Endothelial cell of umbilical vein (primary cell): ENCODE measurements around the gene FZD10. TPM values are rescaled to one million over a fixed set of nuclear protein-coding genes. Genes with fewer than 3 reads are reported as not detected.

ENCODE experiments used
- BruUV-seq: library from RNA; stranded (reverse); fragments of 400-500 nt; replicated peaks from 2 replicates; lab custom pipeline; 2021; lab: Mats Ljungman, UMichigan
- CTCF ChIA-PET: fragments of 300-600, 350-600 bp; sonication (Branson Sonifier 250); formaldehyde crosslinking; loops from one replicate; lab custom pipeline; 2021; ENCODE audit warnings: antibody characterized with exemption, inconsistent platforms; lab: Charles Lee
- POLR2A ChIA-PET: fragments of 300-600, 350-600 bp; sonication (Branson Sonifier 250); formaldehyde crosslinking; loops from one replicate; lab custom pipeline; 2021; ENCODE audit warnings: antibody characterized with exemption, inconsistent platforms; lab: Charles Lee
- DNase-seq: peaks from one replicate; pipeline ENCODE4 v3.0.0-alpha.2; 2011; ENCODE audit warnings: low read depth, low spot score
- FAIRE-seq: peaks from 2 replicates; lab custom pipeline; 2011; peaks lifted over from hg19 to GRCh38; lab: Jason Lieb, UNC
- H2AFZ ChIP-seq: 2 replicates; pipeline ENCODE4 v1.6.0; 2012; ENCODE audit warnings: low read depth, low read length, control low read depth, inconsistent platforms
- H3K27ac ChIP-seq: 2 replicates; pipeline ENCODE4 v1.5.1; 2011; ENCODE audit warnings: low read depth, mild to moderate bottlenecking, control low read depth, low read length, moderate library complexity; ENCODE audit not compliant: insufficient read depth
- H3K27me3 ChIP-seq, 2 experiments: 2 replicates each; pipeline versions ENCODE4 v1.6.0 to v1.6.1; 2011; ENCODE audit warnings: low read length in 2 of 2, mixed read lengths in 1 of 2; ENCODE audit not compliant: control insufficient read depth in 2 of 2, insufficient read depth in 2 of 2
- H3K36me3 ChIP-seq, 2 experiments: 2 replicates in 1 of 2; 3 replicates in 1 of 2; pipeline ENCODE4 v1.5.1; 2011; ENCODE audit warnings: low read length in 2 of 2, mild to moderate bottlenecking in 1 of 2, moderate library complexity in 1 of 2; ENCODE audit not compliant: control insufficient read depth in 2 of 2, insufficient read depth in 2 of 2; ENCODE audit errors: extremely low read depth in 1 of 2
- H3K4me1 ChIP-seq: 3 replicates; pipeline ENCODE4 v1.5.1; 2011; ENCODE audit warnings: mild to moderate bottlenecking, low read length; ENCODE audit not compliant: control insufficient read depth, insufficient read depth; ENCODE audit errors: extremely low read depth
- H3K4me2 ChIP-seq: 2 replicates; pipeline ENCODE4 v1.6.1; 2011; ENCODE audit warnings: low read length, control low read depth, mixed read lengths; ENCODE audit not compliant: insufficient read depth
- H3K4me3 ChIP-seq, 3 experiments: fragments of 200-600 bp in 1 of 3; sonication (generic), shearing (Covaris generic) in 1 of 3; replicated peaks in 1 of 3; 2 replicates each; pipeline ENCODE4 v1.5.1; 2011 to 2016; ENCODE audit warnings: control low read depth in 3 of 3, low read length in 3 of 3, mild to moderate bottlenecking in 2 of 3, inconsistent platforms in 1 of 3, low read depth in 1 of 3, moderate library complexity in 1 of 3; ENCODE audit not compliant: insufficient read depth in 1 of 3
- H3K79me2 ChIP-seq: 2 replicates; pipeline ENCODE4 v1.6.0; 2012; ENCODE audit warnings: low read length, inconsistent platforms; ENCODE audit not compliant: control insufficient read depth, insufficient read depth
- H3K9ac ChIP-seq: replicated peaks from 2 replicates; pipeline ENCODE3; 2011; ENCODE audit warnings: low read length, control low read depth; ENCODE audit not compliant: insufficient read depth; ENCODE audit errors: extremely low read depth
- H3K9me1 ChIP-seq: replicated peaks from 3 replicates; pipeline ENCODE4 v1.6.0; 2011; ENCODE audit warnings: mild to moderate bottlenecking, low read length; ENCODE audit not compliant: control insufficient read depth, insufficient read depth; ENCODE audit errors: extremely low read depth
- H3K9me3 ChIP-seq: replicated peaks from 2 replicates; pipeline ENCODE4 v1.5.1; 2012; ENCODE audit warnings: low read length, inconsistent platforms; ENCODE audit not compliant: control insufficient read depth, insufficient read depth
- H4K20me1 ChIP-seq: replicated peaks from 2 replicates; pipeline ENCODE3; 2011; ENCODE audit warnings: mild to moderate bottlenecking, low read length; ENCODE audit not compliant: control insufficient read depth, insufficient read depth; ENCODE audit errors: extremely low read depth
- CTCF ChIP-seq, 2 donors: IDR thresholded peaks; 1 replicate in 1 of 2; 2 replicates in 1 of 2; pipeline ENCODE4 v1.5.1; 2011; ENCODE audit warnings: low read length in 2 of 2, mild to moderate bottlenecking in 2 of 2, moderate library complexity in 2 of 2, control low read depth in 1 of 2, inconsistent platforms in 1 of 2, low read depth in 1 of 2; ENCODE audit not compliant: insufficient read depth in 1 of 2; ENCODE audit errors: extremely low read depth in 1 of 2
- EZH2 ChIP-seq: IDR thresholded peaks from 2 replicates; pipeline ENCODE4 v1.6.1; 2012; ENCODE audit warnings: borderline replicate concordance, low read depth, mild to moderate bottlenecking, moderate library complexity, low read length, inconsistent platforms; ENCODE audit not compliant: severe bottlenecking
- FOS ChIP-seq: IDR thresholded peaks from 2 replicates; pipeline ENCODE4 v1.6.1; 2011; ENCODE audit warnings: mild to moderate bottlenecking, low read length, moderate library complexity, borderline replicate concordance; ENCODE audit not compliant: insufficient read depth
- GATA2 ChIP-seq: IDR thresholded peaks from 2 replicates; pipeline ENCODE4 v1.7.0; 2011; ENCODE audit warnings: low read depth, mild to moderate bottlenecking, moderate library complexity, mixed read lengths, low read length; ENCODE audit not compliant: insufficient read length, insufficient read depth
- JUN ChIP-seq: IDR thresholded peaks from 2 replicates; pipeline ENCODE4 v1.6.1; 2011; ENCODE audit warnings: borderline replicate concordance, low read depth; ENCODE audit not compliant: insufficient read length, insufficient read depth
- MAX ChIP-seq: IDR thresholded peaks from 2 replicates; pipeline ENCODE4 v1.6.1; 2011; ENCODE audit not compliant: insufficient read depth, insufficient read length
- MYC ChIP-seq: IDR thresholded peaks from one replicate; pipeline ENCODE4 v1.6.1; 2011; ENCODE audit warnings: mild to moderate bottlenecking, low read depth, low read length
- POLR2A ChIP-seq: IDR thresholded peaks from 2 replicates; pipeline ENCODE4 v1.6.1; 2012; ENCODE audit warnings: low read depth, mild to moderate bottlenecking, control low read depth, low read length
- POLR2AphosphoS5 ChIP-seq: IDR thresholded peaks from 2 replicates; pipeline ENCODE4 v1.6.1; 2012; ENCODE audit warnings: low read depth, mild to moderate bottlenecking, control low read depth, low read length, moderate library complexity; ENCODE audit not compliant: insufficient read depth
- dilution Hi-C: fragments of 300-500 bp; cut with MboI; formaldehyde crosslinking; loops from one replicate; pipeline ENCODE4 v1.15.0; 2019; ENCODE audit warnings: low sequenced_read_pairs; ENCODE audit not compliant: extremely low pct_ligation_motif_present
- intact Hi-C: fragments of 100-400 bp; cut with micrococcal nuclease; formaldehyde crosslinking; loops from one replicate; pipeline ENCODE4 v1.10.0; 2022
- polyA plus RNA-seq, 4 experiments: library from polyadenylated mRNA; depleted of rRNA in 3 of 4; stranded (reverse) in 3 of 4; unstranded in 1 of 4; fragments of >200 nt; gene quantifications; 2 replicates each; pipeline versions ENCODE4 v1.2.1 to v1.2.3, GENCODE V29; 2011 to 2012; ENCODE audit warnings: missing spikeins in 1 of 4
- total RNA-seq: library from RNA; stranded (reverse); gene quantifications from 2 replicates; pipeline ENCODE4 v1.2.3, GENCODE V29; 2021

The FZD10 gene
- total and polyA plus RNA-seq, 2 donors (not counting 3 experiments of a cell fraction or from before 2014, with no cell fraction given): not detected

- Histone ChIP-seq H3K4me2 (no peak overlapping the region), H2AFZ (no peak overlapping the region), H3K36me3 (no peaks in the 10 kb centered on the region), H3K4me1 (no peaks in the 10 kb centered on the region), H4K20me1 (no peaks in the 10 kb centered on the region), H3K27me3 (peaks cover 5 to 16% of the 10 kb centered on the region in 2 experiments), H3K79me2 (no peaks in the 10 kb centered on the region), H3K4me3 (no peak overlapping the region), H3K9ac (no peak overlapping the region), H3K27ac (no peak overlapping the region), H3K9me3 (no peaks in the 10 kb centered on the region), H3K9me1 (no peaks in the 10 kb centered on the region)
- no peak for FAIRE-seq
- dilution Hi-C loops (no loop called here), intact Hi-C loops (no loop called here)
- no peak for DNase-seq
- no peak for TF ChIP-seq CTCF (IDR thresholded peaks at IDR 0.05; ENCODE audit: extremely low read depth in 1 of 2, insufficient read depth in 1 of 2, low read depth in 1 of 2, low read length in 2 of 2)
- ChIA-PET POLR2A (no interaction called here), CTCF (interaction anchor here (0.6 kb wide), 1 partner anchor 17 kb away, joined by 3 read pairs; no protein-coding TSS in a partner anchor)
- BruUV-seq: no TSS peak
Observed at GRCh38 chr12:130156652-130157275, 5.5 kb upstream of the FZD10 start.

GRCh38 chr12:130157998-130158753, 4.1 kb upstream of the FZD10 start:
- H3K4me2 ChIP-seq: no peak overlapping the region
- dilution Hi-C loops: no loop called here
- no peaks in the 10 kb centered on the region for H3K9me1 ChIP-seq
- H4K20me1 ChIP-seq: no peaks in the 10 kb centered on the region
- TF ChIP-seq GATA2 (no peak), POLR2AphosphoS5 (no peak), EZH2 (no peak), FOS (no peak), MAX (no peak), POLR2A (no peak), CTCF (IDR thresholded peaks at IDR 0.05; ENCODE audit: extremely low read depth in 1 of 2, insufficient read depth in 1 of 2, low read depth in 1 of 2, low read length in 2 of 2) (no peak), JUN (no peak), MYC (no peak)
- no peak overlapping the region for H3K27ac ChIP-seq
- no peak overlapping the region for H3K9ac ChIP-seq
- ChIA-PET CTCF (no interaction called here), POLR2A (no interaction called here)
- H3K4me1 ChIP-seq: no peaks in the 10 kb centered on the region
- DNase-seq: no peak
- intact Hi-C loops: no loop called here
- H3K79me2 ChIP-seq: no peaks in the 10 kb centered on the region
- no peak for FAIRE-seq
- H2AFZ ChIP-seq: no peak overlapping the region
- no peaks in the 10 kb centered on the region for H3K9me3 ChIP-seq
- H3K27me3 ChIP-seq: peaks cover 7 to 19% of the 10 kb centered on the region in 2 experiments
- BruUV-seq: no TSS peak
- H3K36me3 ChIP-seq: no peaks in the 10 kb centered on the region
- no peak overlapping the region for H3K4me3 ChIP-seq
